NCI-H1930 (cell line): ENCODE data around the gene MRPL40.

ENCODE experiments used
- DNase-seq, 2 experiments: peaks; one replicate each; lab custom pipeline; 2025; lab: John Stamatoyannopoulos, UW

Gene MRPL40

DNA sequence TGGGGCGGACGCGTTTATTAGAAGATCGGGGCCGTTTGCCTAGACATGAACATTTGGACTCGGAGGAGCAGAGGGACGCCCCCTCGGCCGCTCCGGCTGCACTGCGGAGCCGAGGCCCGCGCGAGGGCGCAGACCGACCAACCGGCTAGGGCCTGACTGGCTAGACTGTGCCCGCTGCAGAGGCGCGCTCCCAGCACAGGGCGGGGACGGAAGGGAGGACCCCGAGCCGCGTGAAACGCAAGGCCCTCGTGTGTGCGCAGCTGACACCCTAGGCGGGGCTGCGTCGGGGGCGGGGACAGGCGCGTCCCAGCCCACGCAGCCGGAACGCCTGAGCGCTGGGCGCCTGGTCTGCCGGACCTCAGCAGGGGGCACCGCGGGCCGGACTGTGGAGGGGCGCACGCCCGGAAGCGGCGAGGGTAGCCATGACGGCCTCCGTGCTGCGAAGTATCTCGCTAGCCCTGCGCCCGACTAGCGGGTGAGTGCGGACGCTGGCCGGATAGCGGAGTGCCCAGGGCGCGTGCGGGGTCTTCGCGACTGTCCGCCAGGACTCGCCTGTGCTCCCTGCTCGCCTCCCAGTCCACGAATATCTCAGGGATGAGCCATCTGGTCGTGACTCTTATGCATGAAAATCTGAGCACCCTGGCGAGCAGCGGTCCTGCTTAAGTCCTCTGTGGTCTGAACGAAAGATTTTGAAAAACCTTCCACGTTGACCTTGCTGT lies at the start of gene MRPL40:
MRPL40 (plus strand) TSS at position 413 of the 719 bp plus-strand sequence; CDS start at position 423, 10 bp downstream.
- DNase-seq, result peak; percentile 85 to 92

DNA sequence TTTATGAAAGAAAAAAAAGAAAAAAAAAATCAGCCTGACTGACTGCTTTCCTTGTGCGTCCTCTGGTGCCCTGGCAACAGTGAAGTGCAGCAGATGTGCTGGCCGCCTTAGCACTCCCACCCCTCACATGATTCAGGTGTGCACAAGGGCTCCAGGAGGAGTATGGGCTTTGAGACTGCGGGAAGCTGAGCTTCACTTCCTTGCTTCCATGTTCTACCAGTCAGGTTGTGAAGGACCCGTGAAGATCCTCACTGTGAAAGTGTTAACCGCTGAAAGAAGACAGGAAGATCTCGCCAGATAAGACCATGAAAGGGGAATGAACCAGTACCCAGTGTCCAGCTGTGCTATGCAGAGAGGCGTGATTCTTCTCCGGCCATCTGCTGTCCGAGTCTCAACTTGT lies 49.1 kb upstream of the MRPL40 start:
- DNase-seq, result no peak

DNA sequence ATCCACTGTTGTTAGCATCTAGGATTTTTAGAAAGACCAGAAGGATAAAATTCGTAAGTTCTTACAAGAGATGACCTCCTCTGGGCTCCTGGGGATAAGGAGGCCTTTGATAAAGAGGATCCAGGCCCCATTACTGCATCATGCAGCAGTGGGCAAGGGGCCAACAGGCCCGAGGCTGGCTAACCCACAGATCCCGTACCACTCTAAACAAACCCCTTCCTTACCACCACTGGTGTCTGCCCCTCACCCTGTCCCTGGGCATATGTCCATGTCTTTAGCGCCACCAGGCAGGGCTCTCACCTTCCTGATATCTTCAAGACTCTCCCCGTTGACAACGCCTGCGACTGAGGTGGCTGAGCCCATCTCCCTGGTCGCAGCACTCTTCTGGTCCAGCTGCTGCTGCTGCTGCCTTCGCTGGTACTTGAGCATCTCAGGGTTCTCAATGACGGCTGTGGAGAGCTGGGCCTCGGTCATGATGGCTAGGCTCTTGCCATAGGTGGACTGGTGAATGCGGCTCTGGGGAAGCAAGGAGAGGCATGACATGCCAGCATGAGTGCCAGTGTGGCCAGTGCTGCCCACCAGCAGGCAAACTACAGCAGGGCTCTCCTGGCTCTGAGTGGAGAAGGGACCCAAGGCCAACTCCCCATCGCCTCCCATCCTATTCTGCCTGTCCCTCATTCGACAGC lies 47.0 kb upstream of the MRPL40 start:
- no peak for DNase-seq

DNA sequence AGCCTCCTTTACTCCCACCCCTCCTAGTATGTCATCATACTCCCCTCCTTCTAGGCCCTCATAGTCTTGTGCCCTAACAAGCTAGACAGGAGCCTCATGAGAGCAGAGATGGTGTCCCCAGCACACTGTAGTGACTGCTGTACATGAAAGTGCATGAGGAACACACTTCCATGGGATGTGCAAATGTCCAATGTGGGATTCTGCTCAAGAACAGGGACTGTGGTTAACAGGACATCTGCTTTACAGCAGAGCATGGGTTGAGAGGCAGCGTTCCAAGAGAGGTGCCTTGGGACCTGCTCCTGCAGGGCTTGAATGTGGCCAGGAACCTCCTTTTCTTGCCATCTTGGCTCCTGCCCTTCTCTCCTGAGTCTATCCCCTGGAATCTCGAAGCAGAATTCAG lies 46.1 kb upstream of the MRPL40 start:
- DNase-seq, result no peak

DNA sequence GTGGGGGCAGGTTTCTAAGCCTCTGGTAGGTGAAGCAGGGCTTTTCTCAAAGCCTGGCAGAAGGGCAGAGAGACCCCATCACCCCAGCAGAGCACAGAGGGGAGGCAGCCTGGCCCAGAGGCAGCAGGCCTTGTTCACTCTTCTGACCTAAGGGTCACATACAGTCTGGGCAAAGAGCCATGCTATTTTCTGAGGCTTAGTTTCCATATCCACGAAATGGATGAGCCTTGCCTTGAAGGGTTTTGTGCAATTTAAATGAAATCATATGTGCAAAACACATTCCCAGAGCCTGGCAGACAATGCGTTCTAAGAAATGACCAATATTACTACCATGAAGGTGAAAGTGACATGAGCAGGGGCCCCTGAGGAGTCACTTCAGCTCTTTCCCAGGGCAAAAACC lies 45.3 kb upstream of the MRPL40 start:
- DNase-seq, result no peak

DNA sequence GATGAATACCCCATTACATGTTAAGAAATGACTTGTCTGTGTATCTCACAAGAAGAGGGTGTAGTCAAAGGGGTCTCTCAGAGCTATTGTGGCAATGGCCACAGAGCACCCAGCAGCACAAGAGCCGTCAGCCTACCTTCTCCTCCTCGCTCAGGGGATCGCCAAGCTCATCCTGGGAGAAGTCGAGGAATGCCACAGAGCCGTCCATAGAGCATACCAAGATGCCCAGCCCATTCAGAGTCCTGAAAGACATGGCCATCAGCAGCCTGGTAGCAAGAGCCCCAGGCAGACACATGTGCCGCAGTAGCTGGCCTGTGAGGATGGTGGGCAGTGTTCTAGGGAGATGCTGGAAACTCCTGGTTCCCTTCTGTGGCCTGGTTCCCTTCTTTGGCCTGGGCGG lies 44.8 kb upstream of the MRPL40 start:
- no peak for DNase-seq

DNA sequence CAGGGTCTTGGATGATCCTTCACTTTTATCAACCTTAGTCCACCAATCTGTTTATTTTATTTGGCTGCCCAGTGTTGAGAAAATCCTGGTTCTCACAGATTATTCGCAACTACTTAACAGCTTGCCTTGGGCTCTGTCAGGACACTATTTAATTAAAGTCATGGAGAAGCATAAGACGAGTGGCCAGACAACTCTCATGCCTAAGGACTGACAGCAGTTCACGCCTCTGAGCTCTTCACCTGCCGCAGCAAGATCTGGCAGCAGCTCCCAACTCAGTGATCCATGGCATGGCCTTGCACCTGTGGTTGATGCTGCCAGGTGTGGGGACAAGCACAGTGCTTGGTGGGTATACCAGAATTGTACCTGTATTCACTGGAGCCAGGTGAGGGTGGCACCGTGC lies 38.6 kb upstream of the MRPL40 start:
- DNase-seq, result no peak

DNA sequence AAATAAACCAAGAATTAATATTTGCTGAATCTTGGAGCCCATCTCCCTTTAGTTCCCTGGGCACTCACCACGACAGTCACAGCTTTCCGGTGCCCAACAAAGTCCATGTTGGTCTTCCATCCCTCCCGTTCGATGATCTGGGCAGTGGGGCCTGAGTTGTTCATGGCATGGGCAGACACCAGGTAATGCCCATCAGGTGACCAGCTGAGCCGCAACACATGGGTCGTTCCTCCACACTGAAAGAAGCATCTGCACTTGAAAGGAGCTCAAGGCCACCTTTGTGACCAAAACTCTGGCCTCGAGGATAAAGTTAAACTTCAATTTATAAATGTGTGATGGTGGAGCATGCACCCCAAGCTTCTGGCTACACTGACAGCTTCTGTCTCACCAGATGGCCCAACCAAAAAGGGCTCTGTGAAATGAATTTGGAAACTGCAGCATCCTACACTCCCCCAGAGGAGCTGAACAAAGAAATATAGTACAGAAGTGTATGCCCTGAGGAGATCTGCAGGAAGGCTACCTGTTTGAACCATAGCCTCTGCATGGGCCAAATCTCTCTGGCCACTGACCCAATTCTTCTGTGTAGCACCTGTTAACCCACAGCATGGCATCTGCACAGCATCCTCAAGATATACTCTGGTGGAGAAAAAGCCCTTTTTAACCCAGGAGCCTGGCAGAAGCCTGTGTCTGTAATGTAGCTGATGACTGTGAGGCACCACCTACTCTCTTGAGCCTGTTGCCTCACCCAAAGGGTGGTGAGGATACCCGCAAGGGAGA lies 37.9 kb upstream of the MRPL40 start:
- DNase-seq, result no peak

DNA sequence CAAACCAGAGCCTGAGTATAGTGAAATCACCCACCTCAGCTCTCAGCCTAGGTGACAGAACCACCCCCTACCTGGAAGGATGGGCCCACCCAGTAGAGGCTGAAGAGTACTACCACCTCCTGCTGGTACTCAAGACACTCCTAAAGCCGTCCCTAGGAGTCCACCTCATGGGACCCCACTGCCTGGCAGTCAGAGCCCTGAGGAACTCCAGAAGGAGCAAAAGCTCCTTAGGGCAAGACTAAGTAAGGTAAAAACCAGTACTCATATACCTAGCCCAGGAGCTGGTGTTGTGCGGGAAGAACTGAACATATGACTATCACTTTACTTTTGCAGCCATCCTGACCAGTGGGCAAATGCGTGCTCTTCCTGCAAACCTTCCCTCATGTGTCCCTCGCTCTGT lies 37.1 kb upstream of the MRPL40 start:
- no peak for DNase-seq

DNA sequence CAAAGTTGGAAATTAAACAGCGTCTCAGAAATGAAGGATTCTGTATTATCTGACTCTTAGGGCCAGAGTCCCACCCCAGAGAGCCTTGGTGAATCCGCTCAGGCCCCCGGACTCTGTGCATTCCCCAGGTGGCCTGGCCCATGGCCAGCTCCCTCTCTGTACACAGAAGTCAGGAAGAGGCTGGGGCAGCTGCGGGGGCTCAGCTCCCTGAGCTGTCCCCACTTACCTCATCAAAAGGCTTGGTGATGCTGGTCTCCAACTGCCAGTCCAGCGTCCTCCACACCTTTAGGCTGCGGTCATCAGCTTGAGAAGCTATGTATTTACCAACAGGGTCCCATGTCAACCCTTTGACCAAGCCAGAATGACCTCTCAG lies 35.8 kb upstream of the MRPL40 start:
- no peak for DNase-seq

DNA sequence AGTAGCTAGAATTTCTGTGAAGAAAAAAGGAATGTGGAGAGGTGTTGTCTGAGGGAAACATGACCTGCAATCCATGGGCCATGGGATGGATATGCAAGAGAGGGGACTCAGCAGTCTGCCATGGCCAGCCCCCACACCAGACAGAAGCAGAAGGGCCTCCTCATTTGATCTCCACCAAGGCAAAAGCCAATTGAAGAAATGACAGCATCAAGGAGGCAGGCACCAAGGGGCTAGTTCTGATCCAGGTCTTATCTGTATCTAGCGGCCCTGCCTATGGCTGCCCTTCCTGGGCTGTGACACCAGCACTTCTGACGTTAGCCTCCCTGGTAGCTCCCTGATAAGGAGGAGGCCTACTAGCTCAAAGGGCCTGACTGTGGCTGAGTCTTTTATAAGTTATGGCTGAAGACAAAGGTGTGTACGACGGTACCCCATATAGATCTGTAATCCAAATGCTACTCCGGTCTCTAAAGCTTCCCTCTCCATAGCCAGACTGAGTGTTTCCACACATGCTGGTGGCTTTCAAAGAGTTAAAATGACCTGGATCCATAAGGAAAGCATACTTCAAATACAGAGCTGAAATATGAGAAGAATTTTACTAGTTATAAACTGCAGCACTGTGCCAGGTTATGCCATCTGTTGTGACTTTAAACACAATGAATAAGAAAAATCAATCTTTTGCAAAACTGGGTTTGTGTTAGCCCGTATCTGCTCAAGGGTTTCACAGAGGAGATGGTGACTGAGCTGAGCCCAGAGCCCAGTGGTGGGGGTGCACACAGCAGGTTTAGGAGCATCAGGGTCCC lies 35.2 kb upstream of the MRPL40 start:
- DNase-seq, result no peak

DNA sequence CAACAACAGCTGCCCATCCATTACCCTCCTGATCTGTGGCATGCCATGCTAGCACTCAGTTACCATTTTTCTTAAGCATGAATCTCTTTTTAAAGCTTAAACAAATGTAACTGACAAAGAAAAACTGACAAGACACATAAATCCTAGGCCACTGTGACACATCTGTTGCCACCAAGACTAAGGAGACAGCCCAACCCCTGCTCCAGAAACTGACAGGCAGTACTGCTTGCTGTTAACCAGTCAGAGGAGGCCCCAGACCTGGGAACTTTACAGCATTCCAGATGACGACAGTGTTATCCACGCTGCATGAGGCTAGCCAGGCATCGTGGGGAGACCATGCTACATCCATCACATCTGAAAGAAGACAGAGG lies 34.6 kb upstream of the MRPL40 start:
- no peak for DNase-seq

DNA sequence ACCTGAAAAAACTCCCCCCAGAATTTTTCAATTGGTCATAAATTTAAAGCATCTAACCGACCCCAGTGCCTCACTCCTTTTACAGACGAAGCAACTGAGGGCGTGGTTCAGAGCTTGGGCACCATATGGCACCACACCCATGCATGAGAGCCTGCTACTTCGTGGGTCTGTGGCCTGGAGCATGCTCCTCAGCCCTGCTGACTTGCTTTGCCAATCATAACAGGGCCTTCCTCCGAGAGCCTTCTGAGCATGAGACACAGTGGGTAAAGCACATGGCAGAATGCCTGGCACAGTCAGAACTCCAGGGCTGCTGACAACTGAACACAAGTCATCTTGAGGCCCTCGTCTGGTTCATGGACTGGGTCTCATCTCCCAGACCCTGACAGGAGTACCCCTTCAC lies 34.1 kb upstream of the MRPL40 start:
- no peak for DNase-seq

DNA sequence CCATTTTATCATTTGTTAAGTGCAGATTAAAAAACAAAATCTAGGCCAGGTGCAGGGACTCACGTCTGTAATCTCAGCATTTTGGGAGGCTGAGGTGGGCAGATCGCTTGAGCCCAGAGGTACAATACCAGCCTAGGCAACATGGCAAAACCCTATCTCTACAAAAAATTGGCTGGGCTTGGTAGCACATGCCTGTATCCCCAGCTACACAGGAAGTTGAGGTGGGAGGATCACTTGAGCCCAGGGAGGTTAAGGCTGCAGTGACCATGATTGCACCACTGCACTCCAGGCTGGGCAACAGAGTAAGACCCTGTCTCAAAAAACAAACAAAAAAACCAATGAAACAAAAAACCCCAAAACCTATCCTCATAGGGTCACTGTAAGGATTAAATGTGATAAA lies 33.7 kb upstream of the MRPL40 start:
- no peak for DNase-seq

DNA sequence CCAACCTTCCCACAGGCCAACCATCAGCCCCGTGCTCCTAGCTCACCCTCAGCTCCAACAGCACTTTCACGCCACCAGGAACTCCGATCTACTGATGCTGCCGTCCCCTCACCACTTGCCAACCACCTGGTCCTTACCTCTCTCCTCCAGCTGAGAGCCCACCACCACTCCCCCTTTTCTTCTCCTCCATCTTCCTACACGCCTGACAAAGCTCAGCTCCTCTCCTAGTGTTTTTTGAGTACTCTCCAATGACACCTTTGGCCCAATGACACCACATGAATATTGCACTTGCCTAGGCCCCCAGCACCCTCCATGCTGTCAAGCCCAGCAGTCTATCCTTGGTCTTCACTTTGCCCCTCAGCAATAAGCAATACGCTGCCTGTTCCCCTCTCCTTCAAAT lies 31.5 kb upstream of the MRPL40 start:
- DNase-seq, result no peak

DNA sequence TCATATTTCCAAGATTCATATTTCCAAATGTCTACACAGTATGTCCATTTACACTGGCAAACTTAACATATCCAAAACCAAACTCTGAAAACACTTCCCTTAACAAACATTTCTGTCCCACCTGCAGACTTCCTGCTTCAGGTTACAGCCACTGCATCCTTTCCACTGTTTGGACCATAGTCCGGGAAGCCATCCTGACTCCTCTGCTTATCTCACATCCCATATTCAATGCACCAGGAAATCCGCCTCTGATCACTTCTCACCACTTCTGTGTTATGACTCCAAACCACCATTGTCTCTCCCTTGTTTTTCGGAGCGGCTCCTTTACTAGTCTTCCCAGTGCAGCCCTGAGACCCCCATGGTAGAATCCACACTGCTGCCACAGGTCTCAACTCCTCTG lies 30.9 kb upstream of the MRPL40 start:
- DNase-seq, result no peak

DNA sequence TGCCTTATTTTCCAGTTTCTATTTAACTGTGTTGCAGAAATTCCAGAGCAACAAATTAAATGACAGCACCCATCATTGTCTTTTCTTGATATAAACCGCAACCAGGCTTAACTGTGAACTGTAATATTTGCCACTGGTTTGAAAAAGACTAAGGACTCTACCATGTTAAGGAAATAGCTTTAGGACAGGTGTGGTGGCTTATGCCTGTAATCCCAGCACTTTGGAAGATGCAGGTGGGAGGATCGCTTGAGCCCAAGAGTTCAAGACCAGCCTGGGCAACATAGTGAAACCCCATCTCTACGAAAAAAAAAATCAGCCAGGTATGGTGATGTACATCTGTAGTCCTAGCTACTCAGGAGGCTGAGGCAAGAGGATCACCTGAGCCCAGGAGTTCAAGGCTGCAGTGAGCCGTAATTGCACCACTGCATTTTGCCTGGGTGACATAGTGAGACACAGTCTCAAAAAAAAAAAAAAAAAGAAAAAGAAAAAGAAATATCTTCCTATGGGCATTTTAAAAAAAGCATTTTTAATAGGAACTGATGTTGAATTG lies 29.6 kb upstream of the MRPL40 start:
- no peak for DNase-seq

DNA sequence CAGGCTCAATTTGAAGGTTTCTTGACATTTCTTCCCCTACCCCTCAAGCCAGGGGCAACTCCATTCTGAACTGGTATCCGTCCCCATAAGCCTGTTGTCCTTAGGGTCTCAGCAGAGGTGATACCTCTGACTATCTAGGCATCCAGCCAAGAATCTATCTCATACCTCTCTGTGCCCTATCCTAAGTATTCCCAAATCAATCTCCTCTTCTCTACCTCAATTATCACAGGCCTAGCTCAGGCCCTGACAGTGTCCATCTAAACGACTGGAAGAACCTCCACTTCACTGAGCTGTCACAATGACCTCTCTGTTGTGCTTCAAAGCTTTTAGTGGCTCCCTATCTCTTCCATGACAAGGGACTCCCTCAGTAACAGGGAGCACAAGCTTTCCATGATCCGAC lies 27.7 kb upstream of the MRPL40 start:
- DNase-seq, result no peak

DNA sequence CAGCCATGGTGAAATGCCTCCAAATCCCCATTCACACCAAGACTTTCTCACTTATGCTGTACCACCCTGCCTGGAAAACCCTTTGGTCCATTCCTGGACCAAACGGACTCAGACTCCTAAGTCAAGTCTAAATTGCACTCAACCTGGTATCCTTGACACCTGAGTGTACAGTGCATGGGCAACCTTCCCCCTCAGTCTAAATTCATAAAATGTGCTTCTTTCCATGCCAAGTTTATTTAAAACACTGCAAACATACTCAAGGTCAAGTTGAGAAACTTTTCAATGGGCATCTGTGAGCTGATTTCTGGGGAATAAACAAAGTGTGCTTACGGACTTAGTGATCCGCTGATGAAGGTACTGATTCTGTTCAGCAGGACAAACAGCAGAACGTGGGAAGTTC lies 27.2 kb upstream of the MRPL40 start:
- no peak for DNase-seq

DNA sequence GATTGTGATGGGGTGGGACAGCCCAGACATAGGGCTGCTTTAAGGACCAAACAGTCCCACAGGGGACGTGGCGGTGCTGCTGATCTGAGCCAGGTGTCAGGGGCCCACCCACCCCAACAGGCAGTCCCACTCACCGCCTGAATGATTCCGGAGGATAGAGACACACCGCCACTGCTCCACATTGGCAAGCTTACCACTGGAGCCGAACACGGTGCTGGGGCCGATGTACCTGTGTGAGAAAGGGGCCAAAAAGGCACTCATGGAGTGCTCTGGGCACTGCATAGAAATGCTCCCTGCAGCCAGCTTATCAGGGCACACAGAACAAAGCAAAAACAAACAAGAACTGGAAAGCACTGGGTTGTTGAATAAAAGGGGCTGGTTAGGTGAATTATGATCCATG lies 26.7 kb upstream of the MRPL40 start:
- no peak for DNase-seq

DNA sequence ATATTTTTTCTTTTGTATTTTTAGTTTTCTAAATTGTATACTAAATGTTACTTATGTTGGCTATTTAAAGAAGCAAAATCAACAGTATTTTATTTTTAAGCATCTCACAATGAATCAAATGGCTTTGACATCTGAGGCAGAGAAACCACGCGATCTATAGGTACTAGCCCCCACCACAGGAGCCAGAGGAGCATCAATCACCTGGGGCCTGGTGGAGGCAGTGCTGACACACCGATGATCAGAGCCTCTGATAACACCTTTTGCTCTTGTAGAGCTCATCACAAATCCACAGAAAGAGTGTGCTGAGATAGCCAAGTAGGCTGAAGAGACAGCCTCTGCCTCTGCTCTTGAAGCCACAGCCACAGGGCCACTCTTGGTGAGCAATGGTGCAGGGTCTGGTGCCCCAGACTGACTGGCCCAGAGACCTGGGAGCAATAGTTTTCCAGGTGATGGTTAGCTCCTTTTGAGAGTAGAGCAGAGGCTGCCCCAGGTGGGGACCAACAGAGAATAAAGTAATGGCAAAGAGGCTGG lies 26.0 kb upstream of the MRPL40 start:
- no peak for DNase-seq

DNA sequence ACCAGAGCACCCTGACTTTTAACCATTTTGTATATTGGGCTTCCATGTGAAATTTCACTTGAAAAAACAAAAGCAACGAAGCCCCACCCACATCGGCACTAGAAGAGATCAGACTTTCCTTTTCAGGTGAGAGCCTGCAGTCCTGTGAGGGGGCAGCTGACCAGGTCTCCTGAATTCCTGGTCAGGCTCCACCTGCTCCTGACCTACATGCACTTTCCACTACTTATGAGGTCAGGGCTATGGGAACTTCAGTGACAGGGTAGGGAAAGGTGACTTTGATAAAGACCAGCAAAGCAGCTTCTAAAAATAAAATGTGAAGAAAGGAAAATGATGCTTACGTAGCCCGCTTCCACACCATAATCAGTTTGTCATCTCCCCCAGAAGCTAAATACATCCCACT lies 25.5 kb upstream of the MRPL40 start:
- DNase-seq, result no peak
